Bronchial epithelial cell (primary cell): ENCODE results near the gene DHX35. TPM values are rescaled to one million over a fixed set of nuclear protein-coding genes. Genes with fewer than 3 reads are reported as not detected.

Source experiments
- DNase-seq: peaks from one replicate; pipeline ENCODE4 v3.0.0-alpha.2; 2010; ENCODE audit warnings: low read depth
- FAIRE-seq: peaks from 2 replicates; lab custom pipeline; 2011; peaks lifted over from hg19 to GRCh38; lab: Jason Lieb, UNC
- H3K27me3 ChIP-seq: 2 replicates; pipeline ENCODE4 v1.5.1; 2011; ENCODE audit warnings: low read length; ENCODE audit not compliant: control insufficient read depth, insufficient read depth
- H3K36me3 ChIP-seq: 2 replicates; pipeline ENCODE4 v1.5.1; 2011; ENCODE audit warnings: low read length; ENCODE audit not compliant: control insufficient read depth, insufficient read depth
- H3K4me3 ChIP-seq: 2 replicates; pipeline ENCODE4 v1.5.1; 2011; ENCODE audit warnings: mild to moderate bottlenecking, low read depth, low read length, control low read depth
- total RNA-seq: library from RNA; depleted of rRNA; stranded (reverse); fragments of >200 nt; gene quantifications from 2 replicates; pipeline ENCODE4 v1.2.1, GENCODE V29; 2014
- TF ChIP-seq, protein P1 (sequence below): IDR thresholded peaks from 2 replicates; pipeline ENCODE4 v1.5.1; 2011; ENCODE audit warnings: mild to moderate bottlenecking, moderate library complexity, low read length, control low read depth, inconsistent platforms; ENCODE audit not compliant: insufficient read depth, severe bottlenecking

Gene DHX35
- total RNA-seq, 1 donor from 2014 or later, result 8.2 TPM

DNA sequence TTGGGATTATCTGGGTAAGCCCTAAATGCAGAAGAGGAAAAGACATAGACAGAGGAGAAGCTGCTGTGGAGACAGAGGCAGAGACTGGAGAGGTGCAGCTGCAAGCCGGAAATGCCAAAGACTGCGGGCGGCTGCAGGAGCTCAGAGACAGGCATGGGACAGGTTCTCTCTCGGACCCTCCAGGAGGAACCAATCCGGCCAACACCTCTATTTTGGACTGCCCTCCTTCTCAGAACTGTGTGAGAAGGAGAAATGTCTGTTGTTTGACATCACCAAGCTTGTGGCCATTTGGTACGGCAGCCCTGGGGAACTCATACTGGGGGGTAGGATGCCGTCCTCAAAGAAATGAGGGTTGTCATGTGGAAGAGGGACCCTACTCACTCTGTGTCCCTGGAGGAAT is 95.0 kb downstream of the DHX35 start:
- Histone ChIP-seq H3K4me3 (no peak overlapping the region), H3K27me3 (peaks cover 2% of the 10 kb centered on the region), H3K36me3 (no peaks in the 10 kb centered on the region)
- DNase-seq (no peak), FAIRE-seq (no peak)
- TF ChIP-seq, protein P1, sequence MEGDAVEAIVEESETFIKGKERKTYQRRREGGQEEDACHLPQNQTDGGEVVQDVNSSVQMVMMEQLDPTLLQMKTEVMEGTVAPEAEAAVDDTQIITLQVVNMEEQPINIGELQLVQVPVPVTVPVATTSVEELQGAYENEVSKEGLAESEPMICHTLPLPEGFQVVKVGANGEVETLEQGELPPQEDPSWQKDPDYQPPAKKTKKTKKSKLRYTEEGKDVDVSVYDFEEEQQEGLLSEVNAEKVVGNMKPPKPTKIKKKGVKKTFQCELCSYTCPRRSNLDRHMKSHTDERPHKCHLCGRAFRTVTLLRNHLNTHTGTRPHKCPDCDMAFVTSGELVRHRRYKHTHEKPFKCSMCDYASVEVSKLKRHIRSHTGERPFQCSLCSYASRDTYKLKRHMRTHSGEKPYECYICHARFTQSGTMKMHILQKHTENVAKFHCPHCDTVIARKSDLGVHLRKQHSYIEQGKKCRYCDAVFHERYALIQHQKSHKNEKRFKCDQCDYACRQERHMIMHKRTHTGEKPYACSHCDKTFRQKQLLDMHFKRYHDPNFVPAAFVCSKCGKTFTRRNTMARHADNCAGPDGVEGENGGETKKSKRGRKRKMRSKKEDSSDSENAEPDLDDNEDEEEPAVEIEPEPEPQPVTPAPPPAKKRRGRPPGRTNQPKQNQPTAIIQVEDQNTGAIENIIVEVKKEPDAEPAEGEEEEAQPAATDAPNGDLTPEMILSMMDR, result no peak

DNA sequence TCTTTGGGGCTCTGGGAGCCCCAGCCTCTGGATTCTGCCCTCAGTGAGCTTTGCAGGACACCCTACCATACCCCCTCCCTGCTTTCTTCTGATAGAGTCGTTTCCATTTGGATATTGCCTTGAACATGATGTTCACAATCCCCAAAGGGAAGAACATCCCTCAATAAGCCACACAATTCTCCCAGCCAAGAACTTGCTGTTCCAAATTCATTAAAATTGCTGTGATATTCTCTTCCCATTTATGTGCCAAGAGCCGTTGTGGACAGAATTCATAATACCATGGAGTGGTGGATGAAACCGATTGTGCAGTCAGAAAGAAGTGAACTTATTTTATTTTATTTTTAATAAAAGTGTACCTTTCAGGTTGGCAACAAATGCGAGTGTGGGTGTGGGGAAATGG is 95.8 kb downstream of the DHX35 start:
- H3K27me3 ChIP-seq, result peaks cover 2% of the 10 kb centered on the region
- no peaks in the 10 kb centered on the region for H3K36me3 ChIP-seq
- DNase-seq (no peak), FAIRE-seq (no peak)
- H3K4me3 ChIP-seq, result no peak overlapping the region
- TF ChIP-seq, protein P1, result no peak

DNA sequence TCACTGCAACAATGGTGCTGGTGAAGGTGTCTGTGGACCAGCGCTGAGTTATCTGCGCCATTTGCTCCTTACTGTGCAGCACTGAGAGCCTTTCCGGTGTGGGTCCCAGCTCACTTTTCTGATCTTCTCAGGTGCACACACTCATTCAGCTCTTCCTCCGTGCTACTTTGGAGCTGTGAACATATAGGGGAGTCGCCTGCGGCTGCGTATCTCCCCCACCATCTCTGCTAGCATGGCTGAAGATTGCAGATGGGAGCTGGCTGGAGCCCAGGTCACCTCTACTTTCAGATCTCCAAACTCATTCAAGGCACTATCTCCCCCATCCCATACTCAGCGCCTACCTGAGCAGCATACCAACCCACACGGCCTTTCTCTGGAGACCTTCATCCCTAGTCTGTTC is 96.9 kb downstream of the DHX35 start:
- FAIRE-seq, result peak; percentile 23
- H3K36me3 ChIP-seq, result no peaks in the 10 kb centered on the region
- peaks cover 2% of the 10 kb centered on the region for H3K27me3 ChIP-seq
- DNase-seq, result no peak
- no peak overlapping the region for H3K4me3 ChIP-seq
- TF ChIP-seq, protein P1, result no peak

DNA sequence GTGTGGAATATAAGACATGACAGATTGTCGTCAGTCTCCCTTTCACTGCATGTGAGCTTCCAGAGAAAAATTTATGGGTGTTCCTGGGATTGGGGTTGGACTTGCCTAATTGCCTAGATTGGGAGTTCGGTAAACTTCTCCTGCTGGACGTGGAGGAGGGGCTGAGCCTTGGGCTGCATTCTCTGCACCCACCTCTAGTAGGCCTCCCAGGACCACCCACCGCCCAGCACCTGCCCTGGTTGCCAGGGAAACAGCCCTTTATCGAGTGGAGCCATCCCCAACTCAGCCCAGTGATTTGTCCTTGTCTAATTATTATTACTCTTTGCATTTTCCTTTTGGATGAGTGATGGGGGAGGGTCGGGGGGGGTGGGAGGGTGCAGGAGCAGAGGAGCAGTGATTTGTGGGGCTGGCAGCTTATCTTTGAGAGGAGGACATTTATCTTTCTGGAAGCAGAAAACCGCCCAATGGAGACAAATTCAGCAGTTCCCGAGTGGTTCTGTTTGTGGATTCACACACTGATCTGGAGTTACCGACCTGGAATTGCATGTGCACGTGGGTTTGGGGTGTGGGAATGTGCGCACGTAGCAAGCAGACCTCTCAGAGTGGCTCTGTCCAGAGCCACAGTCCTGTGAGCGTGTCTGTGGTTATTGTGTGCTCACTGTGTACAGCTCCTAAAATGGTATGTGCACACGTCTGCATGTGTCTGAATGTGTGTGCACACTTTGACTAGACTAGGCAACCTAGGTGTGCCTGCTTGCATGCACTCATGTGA is 104.5 kb downstream of the DHX35 start:
- FAIRE-seq, result peak; percentile 83
- Histone ChIP-seq H3K4me3 (no peak overlapping the region), H3K36me3 (no peaks in the 10 kb centered on the region), H3K27me3 (no peaks in the 10 kb centered on the region)
- DNase-seq, result no peak
- TF ChIP-seq, protein P1, result no peak

DNA sequence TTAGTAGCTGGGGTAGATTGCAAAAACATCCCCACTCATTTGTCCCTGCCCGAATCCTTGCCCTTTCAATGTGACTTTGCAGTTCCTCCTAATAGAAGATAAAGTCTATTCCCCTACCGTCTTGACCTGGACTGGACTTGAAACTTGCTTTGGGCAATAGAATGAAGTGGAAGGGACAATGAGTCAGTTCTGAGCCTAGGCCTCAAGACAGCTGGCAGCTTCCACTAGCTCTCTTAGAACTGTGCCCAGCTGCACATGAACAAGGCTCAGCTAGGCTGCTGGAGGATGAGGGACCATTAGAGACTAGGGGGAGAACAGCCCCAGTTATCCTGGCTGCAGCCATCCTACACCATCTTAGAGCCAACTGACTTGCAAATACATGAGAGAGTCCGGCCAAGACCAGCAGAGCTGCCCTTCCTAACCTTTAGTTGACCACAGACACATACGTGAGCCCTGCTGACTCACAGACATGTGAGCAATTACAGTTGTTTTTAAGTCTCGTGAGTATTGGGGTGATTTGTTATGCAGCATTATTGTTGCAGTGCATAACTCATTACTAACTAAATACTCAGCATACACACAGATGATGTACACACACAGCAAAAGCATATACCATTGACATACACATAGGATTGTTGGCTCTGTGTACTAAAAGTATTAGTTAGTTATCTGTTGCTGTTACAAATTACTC is 105.5 kb downstream of the DHX35 start:
- DNase-seq (no peak), FAIRE-seq (no peak)
- no peaks in the 10 kb centered on the region for H3K36me3 ChIP-seq
- no peaks in the 10 kb centered on the region for H3K27me3 ChIP-seq
- TF ChIP-seq, protein P1, result no peak
- no peak overlapping the region for H3K4me3 ChIP-seq
